Measurements from ENCODE around the gene CDH13.

DNA sequence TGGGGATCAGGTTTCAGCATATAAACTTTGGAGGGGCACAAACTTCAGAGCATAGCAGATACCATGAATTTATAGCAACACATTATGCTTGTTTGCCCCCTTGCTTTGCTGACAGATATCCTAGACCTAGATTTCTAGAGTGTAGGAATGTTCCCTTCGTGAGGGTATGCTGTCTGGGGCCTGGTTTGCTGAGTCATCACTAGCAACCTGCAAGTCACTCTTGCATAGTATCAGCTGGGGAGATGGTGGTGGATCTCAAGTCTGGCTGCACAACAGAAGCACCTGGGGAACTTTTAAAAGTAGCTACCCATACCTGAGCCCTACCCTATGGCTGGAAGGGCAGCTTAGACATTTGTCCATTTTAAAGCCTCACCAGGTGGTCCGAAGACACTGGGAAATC is 1158.7 kb downstream of the CDH13 start:
- TF ChIP-seq, protein P1, sequence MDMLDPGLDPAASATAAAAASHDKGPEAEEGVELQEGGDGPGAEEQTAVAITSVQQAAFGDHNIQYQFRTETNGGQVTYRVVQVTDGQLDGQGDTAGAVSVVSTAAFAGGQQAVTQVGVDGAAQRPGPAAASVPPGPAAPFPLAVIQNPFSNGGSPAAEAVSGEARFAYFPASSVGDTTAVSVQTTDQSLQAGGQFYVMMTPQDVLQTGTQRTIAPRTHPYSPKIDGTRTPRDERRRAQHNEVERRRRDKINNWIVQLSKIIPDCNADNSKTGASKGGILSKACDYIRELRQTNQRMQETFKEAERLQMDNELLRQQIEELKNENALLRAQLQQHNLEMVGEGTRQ (CRISPR knock-in tag; IDR thresholded peaks at IDR 0.05) = no peak
- TF ChIP-seq MXI1 (IDR thresholded peaks at IDR 0.05; ENCODE audit: low read depth, low read length) = no peak
- TF ChIP-seq KDM1A (IDR thresholded peaks at IDR 0.05) = no peak
- TF ChIP-seq CTCF (IDR thresholded peaks at IDR 0.05 in 2 of 3, conservative IDR thresholded peaks at IDR 0.05 in 1 of 3; ENCODE audit: insufficient read depth in 2 of 3, low read depth in 1 of 3, low read length in 3 of 3) = no peak
- no peak for TF ChIP-seq TEAD4 (IDR thresholded peaks at IDR 0.05; ENCODE audit: low read length)
- no peak for TF ChIP-seq TEAD4 (CRISPR knock-in tag; IDR thresholded peaks at IDR 0.05; ENCODE audit: borderline replicate concordance)

All from K562 (cell line).